GM12891 (cell line): Measurements from ENCODE around the gene SLC10A2.

Experiments
- POLR2A ChIP-seq: IDR thresholded peaks from 2 replicates; pipeline ENCODE4 v1.6.1; 2011; ENCODE audit warnings: low read depth, low read length, control low read depth
- POLR2AphosphoS5 ChIP-seq: IDR thresholded peaks from 2 replicates; pipeline ENCODE4 v1.6.1; 2011; ENCODE audit warnings: low read depth, low read length, control low read depth
- SPI1 ChIP-seq: IDR thresholded peaks from 2 replicates; pipeline ENCODE4 v1.6.1; 2011; ENCODE audit warnings: low read depth, low read length, control low read depth
- TAF1 ChIP-seq: IDR thresholded peaks from 2 replicates; pipeline ENCODE4 v1.6.1; 2011; ENCODE audit warnings: low read depth, low read length, control low read depth

DNA sequence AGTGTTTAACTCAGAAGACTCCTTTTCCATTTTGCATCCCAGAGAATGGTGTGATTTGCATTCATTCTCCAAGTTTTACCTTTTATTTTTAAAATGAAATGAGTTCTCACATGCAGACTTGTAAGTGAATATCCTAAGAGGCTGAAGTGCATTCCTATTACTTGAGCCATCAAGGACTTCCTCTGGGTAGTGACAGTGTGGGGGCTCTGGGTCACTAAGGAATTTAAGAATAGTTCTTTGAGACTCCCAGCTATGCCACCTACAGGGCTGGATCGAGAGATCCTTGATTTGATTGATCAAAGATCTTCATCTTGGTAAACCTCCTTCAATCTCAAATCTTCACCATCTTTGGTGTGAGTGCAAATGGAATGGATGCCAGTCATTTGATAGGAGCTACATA, 36.3 kb upstream of the SLC10A2 start:
- TF ChIP-seq SPI1 = no peak
- TF ChIP-seq TAF1 = no peak
- TF ChIP-seq POLR2AphosphoS5 = no peak
- no peak for TF ChIP-seq POLR2A
